ENCODE results near the gene MYL6. TPM values are rescaled to one million over a fixed set of nuclear protein-coding genes. Genes with fewer than 3 reads are reported as not detected.

The MYL6 gene
- polyA plus RNA-seq, 1 donor from 2014 or later = 3,234 TPM

- no peaks in the 10 kb centered on the region for H3K27me3 ChIP-seq (ENCODE audit: insufficient read depth, low read depth, low read length)
- peaks cover 33% of the 10 kb centered on the region for H3K79me2 ChIP-seq (replicated peaks; ENCODE audit: insufficient read depth, low read length)
- H3K9me2 ChIP-seq (ENCODE audit: insufficient read depth, low read length) = no peaks in the 10 kb centered on the region
- peaks cover 5% of the 10 kb centered on the region for H3K36me3 ChIP-seq (ENCODE audit: insufficient read depth, low read length)
- H3K9me3 ChIP-seq (ENCODE audit: low read length) = no peaks in the 10 kb centered on the region
- H4K20me1 ChIP-seq (ENCODE audit: insufficient read depth) = no peaks in the 10 kb centered on the region
- TF ChIP-seq MXI1 (conservative IDR thresholded peaks at IDR 0.05; ENCODE audit: poor library complexity, severe bottlenecking) (peak; percentile 23), POLR2AphosphoS5 (IDR thresholded peaks at IDR 0.05) (peak; percentile 90), SMC3 (conservative IDR thresholded peaks at IDR 0.05; ENCODE audit: poor library complexity) (peak; percentile 50), EP300 (conservative IDR thresholded peaks at IDR 0.05; ENCODE audit: poor library complexity, severe bottlenecking) (no peak), RAD21 (conservative IDR thresholded peaks at IDR 0.05) (peak; percentile 42), TAF1 (IDR thresholded peaks at IDR 0.05; ENCODE audit: low read depth) (peak; percentile 49), CTCF (IDR thresholded peaks at IDR 0.05; ENCODE audit: poor library complexity, severe bottlenecking) (peak; percentile 77), EZH2 (IDR thresholded peaks at IDR 0.05; ENCODE audit: borderline replicate concordance, insufficient read depth, low read length, poor library complexity, severe bottlenecking) (no peak)
- TF ChIP-seq, protein P1, sequence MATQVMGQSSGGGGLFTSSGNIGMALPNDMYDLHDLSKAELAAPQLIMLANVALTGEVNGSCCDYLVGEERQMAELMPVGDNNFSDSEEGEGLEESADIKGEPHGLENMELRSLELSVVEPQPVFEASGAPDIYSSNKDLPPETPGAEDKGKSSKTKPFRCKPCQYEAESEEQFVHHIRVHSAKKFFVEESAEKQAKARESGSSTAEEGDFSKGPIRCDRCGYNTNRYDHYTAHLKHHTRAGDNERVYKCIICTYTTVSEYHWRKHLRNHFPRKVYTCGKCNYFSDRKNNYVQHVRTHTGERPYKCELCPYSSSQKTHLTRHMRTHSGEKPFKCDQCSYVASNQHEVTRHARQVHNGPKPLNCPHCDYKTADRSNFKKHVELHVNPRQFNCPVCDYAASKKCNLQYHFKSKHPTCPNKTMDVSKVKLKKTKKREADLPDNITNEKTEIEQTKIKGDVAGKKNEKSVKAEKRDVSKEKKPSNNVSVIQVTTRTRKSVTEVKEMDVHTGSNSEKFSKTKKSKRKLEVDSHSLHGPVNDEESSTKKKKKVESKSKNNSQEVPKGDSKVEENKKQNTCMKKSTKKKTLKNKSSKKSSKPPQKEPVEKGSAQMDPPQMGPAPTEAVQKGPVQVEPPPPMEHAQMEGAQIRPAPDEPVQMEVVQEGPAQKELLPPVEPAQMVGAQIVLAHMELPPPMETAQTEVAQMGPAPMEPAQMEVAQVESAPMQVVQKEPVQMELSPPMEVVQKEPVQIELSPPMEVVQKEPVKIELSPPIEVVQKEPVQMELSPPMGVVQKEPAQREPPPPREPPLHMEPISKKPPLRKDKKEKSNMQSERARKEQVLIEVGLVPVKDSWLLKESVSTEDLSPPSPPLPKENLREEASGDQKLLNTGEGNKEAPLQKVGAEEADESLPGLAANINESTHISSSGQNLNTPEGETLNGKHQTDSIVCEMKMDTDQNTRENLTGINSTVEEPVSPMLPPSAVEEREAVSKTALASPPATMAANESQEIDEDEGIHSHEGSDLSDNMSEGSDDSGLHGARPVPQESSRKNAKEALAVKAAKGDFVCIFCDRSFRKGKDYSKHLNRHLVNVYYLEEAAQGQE (IDR thresholded peaks at IDR 0.05; ENCODE audit: borderline replicate concordance) = peak; percentile 74
- H3K4me3 ChIP-seq (ENCODE audit: low read length) = peak within 1 kb of the TSS; percentile 97
- H3K9ac ChIP-seq (ENCODE audit: low read length) = peak within 1 kb of the TSS; percentile 99
- H3K4me2 ChIP-seq (ENCODE audit: low read length) = peak within 1 kb of the TSS; percentile 95
- peak within 1 kb of the TSS; percentile 97 for H3K27ac ChIP-seq (ENCODE audit: low read length)
- H2AFZ ChIP-seq (ENCODE audit: low read depth, low read length) = peak within 1 kb of the TSS; percentile 66
- H3F3A ChIP-seq (ENCODE audit: insufficient read depth, low read length, poor library complexity, severe bottlenecking) = peaks cover 7% of the 10 kb centered on the region
Measured at GRCh38 chr12:56189099-56189917, 31.1 kb downstream of the MYL6 start, which contains the start of gene SMARCC2. TSS of gene SMARCC2 (minus strand) at chr12:56189483. CDS start at chr12:56189461, 22 bp downstream.

- Histone ChIP-seq H3K27ac (ENCODE audit: low read length) (peak overlapping the region; percentile 79), H3K9me3 (ENCODE audit: low read length) (no peaks in the 10 kb centered on the region), H4K20me1 (ENCODE audit: insufficient read depth) (no peaks in the 10 kb centered on the region), H3K9me2 (ENCODE audit: insufficient read depth, low read length) (no peaks in the 10 kb centered on the region), H2AFZ (ENCODE audit: low read depth, low read length) (peak overlapping the region; percentile 56), H3K79me2 (replicated peaks; ENCODE audit: insufficient read depth, low read length) (peaks cover 32% of the 10 kb centered on the region), H3K4me2 (ENCODE audit: low read length) (peak overlapping the region; percentile 38), H3K27me3 (ENCODE audit: insufficient read depth, low read depth, low read length) (no peaks in the 10 kb centered on the region), H3K9ac (ENCODE audit: low read length) (peak overlapping the region; percentile 99), H3K4me3 (ENCODE audit: low read length) (peak overlapping the region; percentile 97), H3K36me3 (ENCODE audit: insufficient read depth, low read length) (peaks cover 5% of the 10 kb centered on the region), H3F3A (ENCODE audit: insufficient read depth, low read length, poor library complexity, severe bottlenecking) (peaks cover 7% of the 10 kb centered on the region)
- TF ChIP-seq SMC3 (conservative IDR thresholded peaks at IDR 0.05; ENCODE audit: poor library complexity) (no peak), EZH2 (IDR thresholded peaks at IDR 0.05; ENCODE audit: borderline replicate concordance, insufficient read depth, low read length, poor library complexity, severe bottlenecking) (no peak), CTCF (IDR thresholded peaks at IDR 0.05; ENCODE audit: poor library complexity, severe bottlenecking) (no peak), TAF1 (IDR thresholded peaks at IDR 0.05; ENCODE audit: low read depth) (no peak), MXI1 (conservative IDR thresholded peaks at IDR 0.05; ENCODE audit: poor library complexity, severe bottlenecking) (peak; percentile 75), RAD21 (conservative IDR thresholded peaks at IDR 0.05) (no peak), POLR2AphosphoS5 (IDR thresholded peaks at IDR 0.05) (peak; percentile 58), EP300 (conservative IDR thresholded peaks at IDR 0.05; ENCODE audit: poor library complexity, severe bottlenecking) (no peak)
- TF ChIP-seq, protein P1 (IDR thresholded peaks at IDR 0.05; ENCODE audit: borderline replicate concordance) = no peak
Measured at GRCh38 chr12:56189918-56190694, 31.9 kb downstream of the MYL6 start.
